Fibroblast of skin of right quadriceps (primary cell): ENCODE data around the gene CTNNB1.
"Not testable (repeated sequence)": the region's sequence is repeated elsewhere in the genome, so short reads cannot be mapped to it uniquely, and the experiment has no call there.

Source experiments
- DNase-seq: peaks from one replicate; pipeline ENCODE4 v3.0.0-alpha.2; 2013

The CTNNB1 gene

DNA sequence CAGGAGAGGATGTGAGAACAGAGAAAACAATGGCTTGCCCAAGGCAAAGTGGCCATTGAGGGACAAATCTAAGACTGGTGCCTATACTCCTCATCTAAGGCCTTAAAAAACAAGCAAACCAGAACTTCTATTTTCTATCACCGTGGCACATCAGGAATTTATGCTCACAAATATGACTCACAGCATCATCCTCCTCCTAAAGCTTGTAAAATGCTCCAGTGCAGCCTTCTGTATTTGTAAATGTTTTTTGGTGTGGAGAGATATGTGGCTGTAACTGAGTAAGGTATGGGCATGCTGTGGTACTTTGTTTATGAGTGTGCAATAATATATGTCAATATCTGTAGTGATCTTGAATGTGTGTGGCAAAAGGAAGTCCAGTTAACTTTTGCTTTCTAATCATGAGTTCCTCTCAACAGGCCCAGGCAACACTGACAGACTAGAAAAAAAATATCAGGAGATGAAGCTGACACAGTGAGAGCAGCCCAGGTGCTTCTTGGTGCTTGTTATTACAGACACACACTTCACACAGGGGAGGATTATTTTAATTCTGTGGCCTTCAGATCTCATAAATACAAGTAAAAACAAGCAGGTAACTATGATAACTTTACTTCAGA is 60.3 kb downstream of the CTNNB1 start:
- DNase-seq = peak; percentile 39

DNA sequence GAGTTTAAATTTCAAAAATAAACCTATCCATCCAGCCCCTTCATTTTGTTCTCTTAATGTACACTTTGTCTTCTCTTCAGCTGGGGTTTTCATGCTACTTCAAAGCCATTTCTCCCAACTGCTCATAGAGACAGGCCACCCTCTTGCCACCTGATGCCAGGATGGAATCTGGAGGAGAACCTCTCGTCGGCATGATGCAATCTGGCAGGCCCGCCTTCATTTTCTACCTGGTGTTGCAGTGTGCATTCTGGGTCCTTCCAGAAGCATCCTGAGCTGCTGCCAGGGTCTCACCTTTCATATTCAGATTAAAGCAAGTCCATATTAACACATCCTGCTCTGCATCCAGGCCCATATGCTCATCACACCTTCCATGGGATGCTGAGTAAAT is 60.8 kb downstream of the CTNNB1 start:
- DNase-seq = no peak

- peak; percentile 34 for DNase-seq
These were observed 65.8 kb downstream of the CTNNB1 start for GRCh38 chr3:41265011-41265545.

GRCh38 chr3:41265823-41266273 is 66.5 kb downstream of the CTNNB1 start:
- DNase-seq = peak; percentile 94

- DNase-seq = peak; percentile 93
These were observed 68.8 kb downstream of the CTNNB1 start for GRCh38 chr3:41267975-41268640.

DNA sequence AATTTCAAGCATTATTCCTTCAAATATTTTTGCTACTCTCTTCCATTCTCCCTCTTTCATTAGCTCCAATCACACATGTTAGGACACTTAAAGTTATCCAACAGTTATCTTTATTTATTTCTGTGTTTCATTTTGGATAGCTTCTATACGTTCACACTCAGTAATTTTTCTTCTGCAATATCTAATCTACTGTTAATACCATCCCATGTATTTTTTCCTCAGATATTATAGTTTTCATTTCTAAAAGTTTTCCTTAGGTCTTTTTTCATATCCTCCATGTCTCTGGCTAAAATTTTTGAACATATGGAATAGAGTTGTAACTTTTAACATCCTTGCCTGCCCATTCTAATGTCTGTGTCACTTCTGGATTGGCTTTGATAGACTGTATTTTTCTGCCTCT is 73.4 kb downstream of the CTNNB1 start:
- no peak for DNase-seq

- peak; percentile 42 for DNase-seq
These were observed 75.8 kb downstream of the CTNNB1 start for GRCh38 chr3:41274944-41275668.

DNA sequence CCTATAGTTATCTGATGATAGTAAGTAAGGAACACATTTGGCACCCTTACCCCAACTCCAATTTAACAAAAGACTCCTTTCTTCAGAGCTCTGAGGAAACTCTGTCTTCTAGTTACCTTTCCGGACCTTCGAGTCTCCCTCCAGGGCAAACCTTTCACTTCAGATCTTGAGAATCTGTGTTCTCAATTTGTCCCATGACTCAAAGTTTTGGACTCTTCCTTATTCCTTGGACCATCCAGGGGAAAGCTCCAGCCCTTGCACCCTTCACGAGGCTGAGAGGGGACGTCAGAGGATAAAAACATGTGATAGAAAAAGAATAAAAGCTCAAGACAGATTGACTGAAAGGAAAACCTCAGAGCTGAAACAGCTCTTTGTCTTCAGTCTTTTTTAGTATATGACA is 76.9 kb downstream of the CTNNB1 start:
- no peak for DNase-seq

- no peak for DNase-seq
These were observed 78.6 kb downstream of the CTNNB1 start for GRCh38 chr3:41277790-41278465.

DNA sequence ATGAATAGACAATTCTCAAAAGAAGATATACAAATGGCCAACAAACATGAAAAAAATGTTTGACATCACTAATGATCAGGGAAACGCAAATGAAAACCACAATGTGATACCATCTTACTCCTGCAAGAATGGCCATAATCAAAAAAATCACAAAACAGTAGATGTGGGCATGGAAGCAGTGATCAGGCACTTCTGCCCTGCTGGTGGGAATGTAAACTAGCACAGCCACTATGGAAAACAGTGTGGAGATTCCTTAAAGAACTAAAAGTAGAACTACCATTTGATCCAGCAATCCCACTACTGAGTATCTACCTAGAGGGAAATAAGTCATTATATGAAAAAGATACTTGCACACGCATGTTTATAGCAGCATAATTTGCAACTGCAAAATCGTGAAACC is 85.6 kb downstream of the CTNNB1 start:
- DNase-seq = not testable (repeated sequence)

GRCh38 chr3:41286305-41286704 is 87.0 kb downstream of the CTNNB1 start:
- no peak for DNase-seq

DNA sequence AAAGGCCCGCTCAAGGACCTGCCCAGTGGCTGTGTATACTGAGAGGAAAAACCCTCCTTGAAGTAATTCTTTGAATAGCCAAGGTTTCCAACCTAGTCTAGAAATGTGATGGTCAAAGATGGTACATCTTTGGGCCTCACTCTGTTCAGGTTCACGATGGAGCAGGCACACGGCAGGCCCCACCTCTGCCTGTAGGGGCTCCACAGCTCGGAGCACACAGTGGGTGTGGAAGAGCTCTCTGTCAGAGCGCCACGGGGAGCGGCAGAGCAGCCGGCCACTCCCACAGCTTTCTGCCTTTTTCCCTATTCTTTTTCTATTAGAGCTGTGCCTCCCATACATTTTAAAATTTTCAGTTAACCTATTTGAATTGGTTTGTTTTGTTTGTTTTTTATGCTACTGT is 89.5 kb downstream of the CTNNB1 start:
- DNase-seq = no peak
